Small intestine (tissue), 7 donors: Measurements from ENCODE around the gene TXN2. TPM values are rescaled to one million over a fixed set of nuclear protein-coding genes. Genes with fewer than 3 reads are reported as not detected.
"Not testable (repeated sequence)": the region's sequence is repeated elsewhere in the genome, so short reads cannot be mapped to it uniquely, and the experiment has no call there.

Experiments used
- DNase-seq, 2 donors: peaks; one replicate each; pipeline versions ENCODE4 v3.0.0 to v3.0.0-alpha.2; 2013
- FAIRE-seq: peaks from 2 replicates; lab custom pipeline; 2012; peaks lifted over from hg19 to GRCh38; lab: Jason Lieb, UNC
- H3K27ac ChIP-seq, 3 donors: one replicate each; pipeline ENCODE4 v1.5.1; 2013; ENCODE audit warnings: low read length in 2 of 3, mild to moderate bottlenecking in 2 of 3, control low read depth in 1 of 3, inconsistent platforms in 1 of 3, low read depth in 1 of 3, moderate library complexity in 1 of 3
- H3K27me3 ChIP-seq, 3 donors: one replicate each; pipeline ENCODE4 v1.6.1; 2013; ENCODE audit warnings: low read length in 3 of 3, inconsistent platforms in 1 of 3; ENCODE audit not compliant: control insufficient read depth in 3 of 3, insufficient read depth in 3 of 3
- H3K36me3 ChIP-seq, 3 donors: one replicate each; pipeline ENCODE4 v1.6.1; 2013; ENCODE audit warnings: low read length in 3 of 3, inconsistent platforms in 1 of 3, low read depth in 1 of 3, mild to moderate bottlenecking in 1 of 3, moderate library complexity in 1 of 3; ENCODE audit not compliant: control insufficient read depth in 3 of 3, insufficient read depth in 2 of 3
- H3K4me1 ChIP-seq, 3 donors: one replicate each; pipeline ENCODE4 v1.6.1; 2013; ENCODE audit warnings: low read length in 2 of 3, inconsistent platforms in 1 of 3, low read depth in 1 of 3, mild to moderate bottlenecking in 1 of 3, moderate library complexity in 1 of 3; ENCODE audit not compliant: control insufficient read depth in 3 of 3, insufficient read depth in 2 of 3
- H3K4me3 ChIP-seq, 3 donors: one replicate each; pipeline ENCODE4 v1.5.1; 2013; ENCODE audit warnings: low read length in 3 of 3, control low read depth in 1 of 3, inconsistent platforms in 1 of 3, low read depth in 1 of 3, mild to moderate bottlenecking in 1 of 3, moderate library complexity in 1 of 3
- H3K9me3 ChIP-seq, 2 donors: one replicate each; pipeline ENCODE4 v1.6.1; 2013; ENCODE audit warnings: low read depth in 1 of 2, low read length in 1 of 2; ENCODE audit not compliant: control insufficient read depth in 2 of 2, insufficient read depth in 1 of 2
- WGBS, 3 donors: extraction: QIAGEN DNeasy Blood & Tissue Kit; methylation state at CpG; one replicate each; pipeline ENCODE4 v1.1.7; 2013; 5-methylcytosine and 5-hydroxymethylcytosine counted together
- polyA plus RNA-seq, 4 donors: library from polyadenylated mRNA; stranded (reverse) in 3 of 4; unstranded in 1 of 4; fragments of 200-250 nt in 3 of 4; fragments of 120-200 nt in 1 of 4; gene quantifications; one replicate each; pipeline versions ENCODE4 v1.2.1 to v1.2.3, GENCODE V29; 2013
- donor health status: healthy with polysubstance abuse.
- donor health status: control.
- donor health status: control.
- donor health status: Bipolar disorder and iron deficiency.
- donor health status: healthy.

The TXN2 gene
- polyA plus RNA-seq, 4 donors: 86.0 to 209 (median 182) TPM

DNA sequence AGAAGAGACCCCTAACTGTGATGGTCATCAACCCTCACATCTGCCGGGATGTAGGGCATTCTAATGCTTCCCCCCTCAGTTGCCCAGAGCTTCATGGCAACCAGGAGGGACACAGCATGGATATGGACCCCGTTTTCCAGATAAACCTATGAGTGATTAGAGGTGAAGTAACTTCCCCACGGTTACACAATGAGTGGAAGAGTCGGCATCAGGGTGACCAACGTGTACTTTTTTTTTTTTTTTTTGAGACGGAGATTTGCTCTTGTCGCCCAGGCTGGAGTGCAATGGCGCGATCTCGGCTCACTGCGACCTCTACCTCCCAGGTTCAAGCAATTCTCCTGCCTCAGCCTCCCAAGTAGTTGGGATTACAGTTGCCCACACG, 25.0 kb downstream of the TXN2 start:
- H3K9me3 ChIP-seq: no peaks in the 10 kb centered on the region
- DNase-seq (no peak), FAIRE-seq (no peak)
- H3K4me3 ChIP-seq: no peak overlapping the region
- 85 to 89% (median 87%) methylated on average over 11 to 12 of the region's 12 CpGs for WGBS, 3 donors
- peak overlapping the region in 1 of 3 donors; percentile 29 for H3K27ac ChIP-seq
- no peaks in the 10 kb centered on the region for H3K36me3 ChIP-seq
- no peaks in the 10 kb centered on the region for H3K27me3 ChIP-seq
- H3K4me1 ChIP-seq: peaks cover 2 to 50% (median 3%) of the 10 kb centered on the region in 3 donors

DNA sequence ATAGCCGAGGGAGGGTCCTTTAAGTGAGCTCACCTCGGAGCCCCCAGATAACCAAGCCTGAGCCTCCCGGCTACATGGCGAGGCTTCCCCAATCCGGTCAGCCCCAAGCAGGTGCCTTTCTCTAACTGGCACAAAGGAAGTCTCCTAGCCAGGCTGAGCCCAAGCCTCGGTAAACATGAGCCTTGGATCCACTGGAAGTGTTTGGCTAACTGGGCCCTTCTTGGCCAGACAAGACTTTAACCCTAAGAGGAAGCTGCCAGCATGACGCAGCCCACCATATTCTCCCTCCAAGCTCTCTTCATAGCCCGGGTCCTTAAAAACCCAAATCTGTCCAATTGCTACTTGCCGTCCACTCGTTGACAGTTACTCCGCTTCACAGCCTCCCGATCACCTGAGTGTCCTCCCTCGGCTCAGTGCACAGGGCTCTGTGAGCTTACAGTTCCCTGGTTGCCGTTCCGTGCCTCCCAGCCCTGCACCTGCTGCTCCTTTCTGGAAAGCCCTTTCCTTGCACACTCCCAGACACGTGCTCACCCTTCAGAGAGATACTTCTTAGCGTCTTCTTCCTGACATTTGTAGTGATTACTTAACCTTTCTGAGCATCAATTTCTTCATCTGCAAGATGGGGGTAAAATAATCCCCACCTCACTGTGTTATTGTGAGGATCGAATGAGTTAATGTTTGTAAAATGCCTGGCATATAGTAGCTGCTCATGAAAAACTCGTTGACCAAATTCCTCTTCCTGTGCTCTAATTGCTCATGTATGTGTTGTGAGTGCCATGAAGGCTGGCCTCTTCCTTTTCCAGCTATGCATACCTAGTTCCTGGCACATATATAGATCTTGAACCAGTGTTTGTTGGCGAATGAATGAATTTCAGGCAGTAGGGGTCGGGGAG, 25.6 kb downstream of the TXN2 start:
- Histone ChIP-seq H3K9me3 (no peaks in the 10 kb centered on the region), H3K27me3 (no peaks in the 10 kb centered on the region), H3K4me1 (peaks cover 2 to 53% (median 3%) of the 10 kb centered on the region in 3 donors), H3K27ac (peak overlapping the region; percentile 72 to 93 (median 92)), H3K4me3 (peak overlapping the region in 2 of 3 donors; percentile 21 to 60), H3K36me3 (no peaks in the 10 kb centered on the region)
- WGBS, 3 donors: 40 to 56% (median 53%) methylated on average over 21 of the region's 21 CpGs
- FAIRE-seq (no peak), DNase-seq (peak in 1 of 2 donors; percentile 46)

DNA sequence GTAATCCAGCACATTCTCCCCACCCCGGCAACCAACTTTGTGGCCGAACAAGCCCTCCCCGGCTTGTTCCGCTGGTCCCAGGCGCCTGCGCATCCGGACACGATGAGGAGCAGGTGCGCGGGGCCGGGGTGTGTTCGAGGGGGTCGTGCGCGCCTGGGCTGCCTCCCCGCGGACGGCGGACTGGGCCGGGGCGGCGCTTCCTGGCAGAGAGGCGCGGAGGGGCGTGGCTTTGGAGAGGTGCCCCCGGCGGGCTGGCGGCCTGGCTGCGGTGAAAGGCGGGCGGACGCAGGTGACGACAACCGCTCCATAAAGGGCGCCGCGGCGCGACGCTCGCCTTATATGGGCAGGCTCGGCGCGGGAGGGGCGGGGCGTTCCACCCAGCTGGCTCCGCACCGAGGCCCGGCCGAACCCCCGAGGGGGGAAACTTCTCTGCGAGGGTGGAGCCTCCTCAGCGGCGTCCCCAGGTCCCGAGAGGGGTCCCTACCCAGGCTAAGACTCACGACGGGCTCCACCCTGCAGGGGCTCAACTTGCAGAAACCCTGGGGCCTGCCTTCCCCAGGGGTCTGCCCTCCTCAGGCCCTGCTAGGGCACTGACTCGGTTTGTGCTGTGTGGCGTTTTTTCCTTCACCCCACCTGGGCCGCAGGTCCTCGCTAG, 26.4 kb downstream of the TXN2 start:
- Histone ChIP-seq H3K9me3 (no peaks in the 10 kb centered on the region), H3K27me3 (no peaks in the 10 kb centered on the region), H3K4me1 (peaks cover 2 to 48% (median 3%) of the 10 kb centered on the region in 3 donors), H3K36me3 (no peaks in the 10 kb centered on the region), H3K4me3 (peak overlapping the region; percentile 21 to 60 (median 42)), H3K27ac (peak overlapping the region; percentile 72 to 93 (median 92))
- DNase-seq (peak; percentile 94 to 99), FAIRE-seq (no peak)
- 0 to 1% (median 1%) methylated on average over 58 to 61 of the region's 61 CpGs for WGBS, 3 donors

DNA sequence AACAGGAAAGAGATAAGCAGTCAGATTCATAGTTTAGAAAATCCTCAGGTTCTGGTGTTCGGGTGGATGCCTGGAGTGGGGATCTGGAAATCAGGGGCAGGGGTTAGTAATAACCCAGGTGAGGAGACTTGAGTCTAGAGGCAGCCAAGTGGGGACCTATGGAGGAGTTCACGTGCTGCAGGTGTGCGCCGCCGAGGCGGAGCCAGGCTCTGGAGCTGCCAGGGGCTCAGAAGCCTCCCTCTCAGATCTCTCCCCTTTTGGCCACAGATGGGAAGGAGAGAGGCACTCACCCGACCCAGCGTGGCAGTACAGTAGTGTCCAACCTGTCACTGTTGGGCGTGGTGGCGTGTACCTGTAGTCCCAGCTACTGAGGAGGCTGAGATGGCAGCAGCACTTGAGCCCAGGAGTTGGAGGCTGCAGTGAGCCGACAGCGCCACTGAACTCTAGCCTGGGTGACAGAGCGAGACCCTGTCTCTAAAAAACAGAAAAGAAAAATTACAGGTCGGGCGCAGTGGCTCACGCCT, 27.5 kb downstream of the TXN2 start:
- Histone ChIP-seq H3K4me3 (no peak overlapping the region), H3K27ac (peak overlapping the region in 2 of 3 donors; percentile 2 to 59), H3K27me3 (no peaks in the 10 kb centered on the region), H3K9me3 (no peaks in the 10 kb centered on the region), H3K4me1 (peaks cover 2 to 46% (median 3%) of the 10 kb centered on the region in 3 donors), H3K36me3 (no peaks in the 10 kb centered on the region)
- no peak for FAIRE-seq
- no peak for DNase-seq
- 91 to 94% (median 92%) methylated on average over 16 of the region's 16 CpGs for WGBS, 3 donors

DNA sequence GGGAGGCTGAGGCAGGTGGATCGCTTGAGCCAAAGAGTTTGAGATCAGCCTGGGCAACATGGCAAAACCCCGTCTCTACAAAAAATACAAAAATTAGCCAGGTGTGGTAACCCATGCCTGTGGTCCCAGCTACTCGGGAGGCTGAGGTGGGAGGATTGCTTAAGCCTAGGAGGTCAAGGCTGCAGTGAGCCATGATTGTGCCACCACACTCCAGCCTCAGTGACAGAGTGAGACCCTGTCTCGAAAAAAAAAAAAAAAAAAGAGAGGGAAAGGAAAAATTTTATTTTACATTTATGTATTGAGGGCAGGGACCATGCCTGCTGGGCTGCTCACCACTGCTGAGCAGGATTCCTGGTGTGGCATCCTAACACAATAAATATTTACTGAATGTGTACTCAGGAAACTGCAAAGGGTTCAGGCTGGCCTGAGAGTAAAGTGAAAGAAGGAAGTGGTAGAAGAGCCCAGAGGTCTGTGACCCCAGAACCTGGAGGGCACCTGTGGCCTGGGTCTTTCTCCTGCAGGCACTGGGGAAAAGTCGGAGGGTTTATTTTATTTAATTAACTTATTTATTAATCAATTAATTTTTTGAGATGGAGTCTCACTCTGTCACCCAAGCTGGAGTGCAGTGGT, 28.3 kb downstream of the TXN2 start:
- H3K27me3 ChIP-seq, H3K4me3 ChIP-seq, H3K9me3 ChIP-seq, H3K36me3 ChIP-seq, FAIRE-seq: not testable (repeated sequence)
- H3K27ac ChIP-seq: peak overlapping the region in 1 of 3 donors; percentile 87
- H3K4me1 ChIP-seq: peaks cover 2 to 41% (median 3%) of the 10 kb centered on the region in 3 donors
- peak in 1 of 2 donors; percentile 49 for DNase-seq
- WGBS, 3 donors: 71 to 79% (median 77%) methylated on average over 5 of the region's 5 CpGs

DNA sequence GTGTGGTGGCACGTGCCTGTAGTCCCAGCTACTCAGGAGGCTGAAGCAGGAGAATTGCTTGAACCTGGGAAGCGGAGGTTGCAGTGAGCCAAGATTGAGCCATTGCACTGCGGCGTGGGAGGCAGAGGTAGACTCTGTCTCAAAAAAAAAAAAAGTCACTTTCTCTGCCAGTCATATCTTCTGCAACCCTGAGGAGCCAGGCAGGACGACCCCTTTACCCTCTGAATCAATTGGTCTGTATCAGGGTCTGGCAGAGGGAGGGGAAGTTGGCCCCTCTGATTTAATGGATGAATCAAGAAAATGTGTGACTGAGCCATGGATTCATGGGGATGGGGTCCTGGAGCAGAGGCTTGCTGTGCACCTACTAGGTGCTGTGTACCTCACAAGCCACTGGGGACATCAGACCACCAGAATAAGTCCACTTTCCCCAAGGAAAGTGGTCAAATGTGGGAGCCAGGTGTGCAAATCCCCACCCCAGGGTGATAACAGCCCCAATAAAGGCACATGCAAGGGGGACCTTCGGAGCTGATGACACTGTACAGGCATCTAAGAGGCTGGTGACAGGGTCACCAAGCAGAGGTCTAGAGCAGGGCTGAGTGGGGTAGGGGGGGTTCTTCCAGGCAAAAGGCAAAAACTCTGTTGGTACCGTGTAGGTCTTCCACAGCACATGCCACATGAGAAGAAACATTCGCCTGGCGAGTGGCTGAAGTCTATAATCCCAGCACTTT, 29.0 kb downstream of the TXN2 start:
- Histone ChIP-seq H3K36me3 (no peaks in the 10 kb centered on the region), H3K9me3 (no peaks in the 10 kb centered on the region), H3K27me3 (no peaks in the 10 kb centered on the region), H3K4me1 (peaks cover 2 to 40% (median 3%) of the 10 kb centered on the region in 3 donors), H3K27ac (peak overlapping the region in 2 of 3 donors; percentile 75 to 87), H3K4me3 (no peak overlapping the region)
- WGBS, 3 donors: 46 to 69% (median 49%) methylated on average over 9 of the region's 9 CpGs
- FAIRE-seq (no peak), DNase-seq (no peak)

DNA sequence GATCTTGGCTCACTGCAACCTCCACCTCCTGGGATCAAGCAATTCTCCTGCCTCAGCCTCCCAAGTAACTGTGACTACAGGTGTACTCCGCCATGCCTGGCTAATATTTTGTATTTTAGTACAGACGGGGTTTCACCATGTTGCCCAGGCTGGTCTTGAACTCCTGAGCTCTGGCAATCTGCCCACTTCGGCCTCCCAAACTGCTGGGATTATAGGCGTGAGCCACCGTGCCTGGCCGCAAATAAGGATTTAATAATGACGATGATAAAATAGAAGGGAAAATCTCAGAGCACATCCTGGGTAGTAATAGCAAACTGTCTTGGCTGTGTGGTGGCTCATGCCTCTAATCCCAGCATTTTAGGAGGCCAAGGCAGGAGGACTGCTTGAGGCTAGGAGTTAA, 30.5 kb downstream of the TXN2 start:
- not testable (repeated sequence) for H3K4me3 ChIP-seq, FAIRE-seq, H3K9me3 ChIP-seq, DNase-seq, H3K27me3 ChIP-seq, H3K36me3 ChIP-seq
- WGBS, 3 donors: 88 to 94% (median 91%) methylated on average over 7 of the region's 7 CpGs
- peak overlapping the region in 2 of 3 donors; percentile 75 to 87 for H3K27ac ChIP-seq
- peaks cover 2 to 38% (median 3%) of the 10 kb centered on the region in 3 donors for H3K4me1 ChIP-seq
